ENCODE results near the gene THAP4.

DNA sequence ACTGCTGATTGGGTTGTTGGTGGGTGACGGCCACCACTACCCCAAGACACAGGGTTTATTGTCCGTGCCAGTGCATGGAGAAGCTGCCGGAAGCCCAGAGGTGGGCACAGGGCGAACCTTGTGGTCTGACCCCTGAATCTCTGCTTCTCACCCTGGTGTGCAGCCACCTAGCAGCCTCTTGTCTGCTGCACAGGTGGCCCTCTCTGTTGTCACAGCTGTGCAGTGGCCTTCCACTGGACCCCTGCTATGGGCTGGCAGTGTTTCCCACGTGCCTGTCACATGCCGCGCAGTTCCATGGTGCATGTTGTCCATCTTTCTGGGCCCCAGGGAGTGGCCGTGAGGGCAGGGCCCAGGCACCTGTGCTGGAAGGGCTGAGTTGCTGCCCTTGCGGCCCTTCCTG lies 15.8 kb upstream of the THAP4 start:
- TF ChIP-seq, protein P1, sequence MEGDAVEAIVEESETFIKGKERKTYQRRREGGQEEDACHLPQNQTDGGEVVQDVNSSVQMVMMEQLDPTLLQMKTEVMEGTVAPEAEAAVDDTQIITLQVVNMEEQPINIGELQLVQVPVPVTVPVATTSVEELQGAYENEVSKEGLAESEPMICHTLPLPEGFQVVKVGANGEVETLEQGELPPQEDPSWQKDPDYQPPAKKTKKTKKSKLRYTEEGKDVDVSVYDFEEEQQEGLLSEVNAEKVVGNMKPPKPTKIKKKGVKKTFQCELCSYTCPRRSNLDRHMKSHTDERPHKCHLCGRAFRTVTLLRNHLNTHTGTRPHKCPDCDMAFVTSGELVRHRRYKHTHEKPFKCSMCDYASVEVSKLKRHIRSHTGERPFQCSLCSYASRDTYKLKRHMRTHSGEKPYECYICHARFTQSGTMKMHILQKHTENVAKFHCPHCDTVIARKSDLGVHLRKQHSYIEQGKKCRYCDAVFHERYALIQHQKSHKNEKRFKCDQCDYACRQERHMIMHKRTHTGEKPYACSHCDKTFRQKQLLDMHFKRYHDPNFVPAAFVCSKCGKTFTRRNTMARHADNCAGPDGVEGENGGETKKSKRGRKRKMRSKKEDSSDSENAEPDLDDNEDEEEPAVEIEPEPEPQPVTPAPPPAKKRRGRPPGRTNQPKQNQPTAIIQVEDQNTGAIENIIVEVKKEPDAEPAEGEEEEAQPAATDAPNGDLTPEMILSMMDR (IDR thresholded peaks at IDR 0.05; ENCODE audit: low read length), result no peak
- TF ChIP-seq EZH2phosphoT487 (IDR thresholded peaks at IDR 0.05; ENCODE audit: low read length), result no peak

All from MM.1S (cell line).